Neural cell (in vitro differentiated cells): ENCODE data around the gene COL3A1. TPM values are rescaled to one million over a fixed set of nuclear protein-coding genes. Genes with fewer than 3 reads are reported as not detected.

Experiments
- H2AFZ ChIP-seq: fragments of 200-600, 300-800 bp; sonication (generic), shearing (Covaris generic); 2 replicates; pipeline ENCODE4 v1.6.0; 2014; ENCODE audit warnings: low read depth, mild to moderate bottlenecking, antibody characterized with exemption, low read length, moderate library complexity
- H3F3A ChIP-seq: fragments of 200-600 bp; shearing (Covaris generic); 2 replicates; pipeline ENCODE4 v1.6.1; 2016; ENCODE audit warnings: mild to moderate bottlenecking, moderate library complexity, mixed read lengths, antibody characterized with exemption, low read length; ENCODE audit not compliant: insufficient read depth, poor library complexity, severe bottlenecking
- H3K27ac ChIP-seq: fragments of 200-600, 300-800 bp; sonication (generic), shearing (Covaris generic); 2 replicates; pipeline ENCODE4 v1.5.1; 2014; ENCODE audit warnings: mild to moderate bottlenecking, low read length, moderate library complexity
- H3K27me3 ChIP-seq: fragments of 300-800, 200-600 bp; sonication (generic), shearing (Covaris generic); 2 replicates; pipeline ENCODE4 v1.6.0; 2014; ENCODE audit warnings: mild to moderate bottlenecking, low read depth, low read length, moderate library complexity; ENCODE audit not compliant: insufficient read depth
- H3K36me3 ChIP-seq: fragments of 300-800, 200-600 bp; sonication (generic), shearing (Covaris generic); 2 replicates; pipeline ENCODE4 v1.5.1; 2014; ENCODE audit warnings: mild to moderate bottlenecking, antibody characterized with exemption, low read length, moderate library complexity; ENCODE audit not compliant: insufficient read depth
- H3K4me2 ChIP-seq: fragments of 300-800, 200-600 bp; sonication (generic), shearing (Covaris generic); 2 replicates; pipeline ENCODE4 v1.6.0; 2014; ENCODE audit warnings: mild to moderate bottlenecking, low read length
- H3K4me3 ChIP-seq: fragments of 300-800, 200-600 bp; sonication (generic), shearing (Covaris generic); 2 replicates; pipeline ENCODE4 v1.5.1; 2014; ENCODE audit warnings: mild to moderate bottlenecking, low read length, moderate library complexity
- H3K79me2 ChIP-seq: fragments of 200-600 bp; shearing (Covaris generic); replicated peaks from 2 replicates; pipeline ENCODE4 v1.6.0; 2014; ENCODE audit warnings: mild to moderate bottlenecking, low read length, moderate library complexity; ENCODE audit not compliant: insufficient read depth
- H3K9ac ChIP-seq: fragments of 300-800, 200-600 bp; sonication (generic), shearing (Covaris generic); 2 replicates; pipeline ENCODE4 v1.6.1; 2016; ENCODE audit warnings: mild to moderate bottlenecking, low read length, mixed read lengths
- H3K9me2 ChIP-seq: fragments of 200-600 bp; shearing (Covaris generic); 2 replicates; pipeline ENCODE4 v1.6.1; 2016; ENCODE audit warnings: mild to moderate bottlenecking, low read length, mixed read lengths; ENCODE audit not compliant: insufficient read depth
- H3K9me3 ChIP-seq: fragments of 200-600, 300-800 bp; sonication (generic), shearing (Covaris generic); 2 replicates; pipeline ENCODE4 v1.6.1; 2016; ENCODE audit warnings: mild to moderate bottlenecking, mixed run types, low read length, moderate library complexity, mixed read lengths
- H4K20me1 ChIP-seq: fragments of 200-600 bp; shearing (Covaris generic); 2 replicates; pipeline ENCODE4 v1.6.1; 2016; ENCODE audit warnings: mild to moderate bottlenecking, mixed run types; ENCODE audit not compliant: insufficient read depth
- EP300 ChIP-seq: fragments of 450-650 bp; conservative IDR thresholded peaks from 2 replicates; pipeline ENCODE4 v1.6.1; 2014; ENCODE audit warnings: antibody characterized with exemption, mild to moderate bottlenecking, moderate library complexity; ENCODE audit not compliant: poor library complexity, severe bottlenecking
- EZH2 ChIP-seq: fragments of 200-600, 300-800 bp; shearing (Covaris generic), sonication (generic); IDR thresholded peaks from 2 replicates; pipeline ENCODE4 v1.6.1; 2014; ENCODE audit warnings: antibody characterized with exemption, low read length, borderline replicate concordance, mild to moderate bottlenecking; ENCODE audit not compliant: insufficient read depth, poor library complexity, severe bottlenecking
- MXI1 ChIP-seq: fragments of 450-650 bp; conservative IDR thresholded peaks from 2 replicates; pipeline ENCODE4 v1.6.1; 2014; ENCODE audit warnings: antibody characterized with exemption, mild to moderate bottlenecking; ENCODE audit not compliant: poor library complexity, severe bottlenecking
- POLR2AphosphoS5 ChIP-seq: IDR thresholded peaks from 2 replicates; pipeline ENCODE4 v1.6.1; 2012
- RAD21 ChIP-seq: fragments of 450-650 bp; conservative IDR thresholded peaks from 2 replicates; pipeline ENCODE4 v1.6.1; 2014; ENCODE audit warnings: antibody characterized with exemption, mild to moderate bottlenecking, moderate library complexity
- SMC3 ChIP-seq: fragments of 450-650 bp; conservative IDR thresholded peaks from 2 replicates; pipeline ENCODE4 v1.6.1; 2014; ENCODE audit warnings: antibody characterized with exemption, mild to moderate bottlenecking, moderate library complexity; ENCODE audit not compliant: poor library complexity
- TAF1 ChIP-seq: IDR thresholded peaks from 2 replicates; pipeline ENCODE4 v1.6.1; 2012; ENCODE audit warnings: low read depth
- polyA plus RNA-seq: library from polyadenylated mRNA; depleted of rRNA; stranded (reverse); fragments of >200 nt; gene quantifications from 2 replicates; pipeline ENCODE4 v1.2.3, GENCODE V29; 2014
- TF ChIP-seq, protein P1 (sequence below): fragments of 450-650 bp; IDR thresholded peaks from 2 replicates; pipeline ENCODE4 v1.5.1; 2014; ENCODE audit warnings: antibody characterized with exemption, mild to moderate bottlenecking, moderate library complexity; ENCODE audit not compliant: poor library complexity, severe bottlenecking
- TF ChIP-seq, protein P2 (sequence below): IDR thresholded peaks from 2 replicates; pipeline ENCODE4 v1.6.1; 2012; ENCODE audit warnings: borderline replicate concordance

COL3A1 gene
- polyA plus RNA-seq, 1 donor from 2014 or later, result 1.3 TPM

DNA sequence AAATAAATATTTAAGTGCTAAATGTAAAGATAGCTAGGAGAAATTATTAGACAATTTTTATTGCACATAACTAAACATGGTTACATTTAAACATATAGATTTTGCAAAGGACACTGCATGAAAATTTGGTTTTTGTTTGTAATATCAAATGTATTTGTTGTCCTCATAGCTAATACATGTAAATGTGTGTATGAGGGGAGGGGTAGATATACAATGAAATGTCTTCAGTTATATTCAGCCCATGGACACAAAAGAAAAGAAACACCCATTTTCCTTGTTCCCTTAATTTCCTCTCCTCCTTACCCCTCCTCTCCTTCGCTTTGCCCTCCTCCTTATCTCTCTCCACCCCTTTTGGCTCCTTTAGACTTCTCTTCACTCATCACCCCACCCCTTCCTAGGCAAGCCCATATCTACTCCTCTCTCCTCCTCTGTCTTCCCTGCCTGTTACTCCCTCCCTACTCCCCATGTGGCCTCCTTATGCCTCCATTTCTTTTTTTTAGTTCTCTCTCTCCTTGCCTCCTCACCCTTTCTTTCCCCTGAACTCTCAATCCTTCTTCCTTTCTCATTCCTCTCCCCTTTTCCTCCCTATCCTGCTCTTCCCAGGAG, 1.4 kb downstream of the COL3A1 start:
- no peaks in the 10 kb centered on the region for H3K79me2 ChIP-seq
- H2AFZ ChIP-seq, result no peak overlapping the region
- no peaks in the 10 kb centered on the region for H3K9me2 ChIP-seq
- H3K9ac ChIP-seq, result no peak overlapping the region
- no peak for TF ChIP-seq RAD21
- no peak for TF ChIP-seq EP300
- TF ChIP-seq, protein P1, sequence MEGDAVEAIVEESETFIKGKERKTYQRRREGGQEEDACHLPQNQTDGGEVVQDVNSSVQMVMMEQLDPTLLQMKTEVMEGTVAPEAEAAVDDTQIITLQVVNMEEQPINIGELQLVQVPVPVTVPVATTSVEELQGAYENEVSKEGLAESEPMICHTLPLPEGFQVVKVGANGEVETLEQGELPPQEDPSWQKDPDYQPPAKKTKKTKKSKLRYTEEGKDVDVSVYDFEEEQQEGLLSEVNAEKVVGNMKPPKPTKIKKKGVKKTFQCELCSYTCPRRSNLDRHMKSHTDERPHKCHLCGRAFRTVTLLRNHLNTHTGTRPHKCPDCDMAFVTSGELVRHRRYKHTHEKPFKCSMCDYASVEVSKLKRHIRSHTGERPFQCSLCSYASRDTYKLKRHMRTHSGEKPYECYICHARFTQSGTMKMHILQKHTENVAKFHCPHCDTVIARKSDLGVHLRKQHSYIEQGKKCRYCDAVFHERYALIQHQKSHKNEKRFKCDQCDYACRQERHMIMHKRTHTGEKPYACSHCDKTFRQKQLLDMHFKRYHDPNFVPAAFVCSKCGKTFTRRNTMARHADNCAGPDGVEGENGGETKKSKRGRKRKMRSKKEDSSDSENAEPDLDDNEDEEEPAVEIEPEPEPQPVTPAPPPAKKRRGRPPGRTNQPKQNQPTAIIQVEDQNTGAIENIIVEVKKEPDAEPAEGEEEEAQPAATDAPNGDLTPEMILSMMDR, result no peak
- no peak for TF ChIP-seq MXI1
- no peak for TF ChIP-seq TAF1
- TF ChIP-seq, protein P2, sequence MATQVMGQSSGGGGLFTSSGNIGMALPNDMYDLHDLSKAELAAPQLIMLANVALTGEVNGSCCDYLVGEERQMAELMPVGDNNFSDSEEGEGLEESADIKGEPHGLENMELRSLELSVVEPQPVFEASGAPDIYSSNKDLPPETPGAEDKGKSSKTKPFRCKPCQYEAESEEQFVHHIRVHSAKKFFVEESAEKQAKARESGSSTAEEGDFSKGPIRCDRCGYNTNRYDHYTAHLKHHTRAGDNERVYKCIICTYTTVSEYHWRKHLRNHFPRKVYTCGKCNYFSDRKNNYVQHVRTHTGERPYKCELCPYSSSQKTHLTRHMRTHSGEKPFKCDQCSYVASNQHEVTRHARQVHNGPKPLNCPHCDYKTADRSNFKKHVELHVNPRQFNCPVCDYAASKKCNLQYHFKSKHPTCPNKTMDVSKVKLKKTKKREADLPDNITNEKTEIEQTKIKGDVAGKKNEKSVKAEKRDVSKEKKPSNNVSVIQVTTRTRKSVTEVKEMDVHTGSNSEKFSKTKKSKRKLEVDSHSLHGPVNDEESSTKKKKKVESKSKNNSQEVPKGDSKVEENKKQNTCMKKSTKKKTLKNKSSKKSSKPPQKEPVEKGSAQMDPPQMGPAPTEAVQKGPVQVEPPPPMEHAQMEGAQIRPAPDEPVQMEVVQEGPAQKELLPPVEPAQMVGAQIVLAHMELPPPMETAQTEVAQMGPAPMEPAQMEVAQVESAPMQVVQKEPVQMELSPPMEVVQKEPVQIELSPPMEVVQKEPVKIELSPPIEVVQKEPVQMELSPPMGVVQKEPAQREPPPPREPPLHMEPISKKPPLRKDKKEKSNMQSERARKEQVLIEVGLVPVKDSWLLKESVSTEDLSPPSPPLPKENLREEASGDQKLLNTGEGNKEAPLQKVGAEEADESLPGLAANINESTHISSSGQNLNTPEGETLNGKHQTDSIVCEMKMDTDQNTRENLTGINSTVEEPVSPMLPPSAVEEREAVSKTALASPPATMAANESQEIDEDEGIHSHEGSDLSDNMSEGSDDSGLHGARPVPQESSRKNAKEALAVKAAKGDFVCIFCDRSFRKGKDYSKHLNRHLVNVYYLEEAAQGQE, result no peak
- no peak for TF ChIP-seq SMC3
- TF ChIP-seq POLR2AphosphoS5, result no peak
- no peak for TF ChIP-seq EZH2
- H4K20me1 ChIP-seq, result no peaks in the 10 kb centered on the region
- no peaks in the 10 kb centered on the region for H3K36me3 ChIP-seq
- no peak overlapping the region for H3K4me3 ChIP-seq
- H3K27me3 ChIP-seq, result no peaks in the 10 kb centered on the region
- no peaks in the 10 kb centered on the region for H3K9me3 ChIP-seq
- H3F3A ChIP-seq, result no peaks in the 10 kb centered on the region
- H3K27ac ChIP-seq, result no peak overlapping the region
- H3K4me2 ChIP-seq, result no peak overlapping the region

DNA sequence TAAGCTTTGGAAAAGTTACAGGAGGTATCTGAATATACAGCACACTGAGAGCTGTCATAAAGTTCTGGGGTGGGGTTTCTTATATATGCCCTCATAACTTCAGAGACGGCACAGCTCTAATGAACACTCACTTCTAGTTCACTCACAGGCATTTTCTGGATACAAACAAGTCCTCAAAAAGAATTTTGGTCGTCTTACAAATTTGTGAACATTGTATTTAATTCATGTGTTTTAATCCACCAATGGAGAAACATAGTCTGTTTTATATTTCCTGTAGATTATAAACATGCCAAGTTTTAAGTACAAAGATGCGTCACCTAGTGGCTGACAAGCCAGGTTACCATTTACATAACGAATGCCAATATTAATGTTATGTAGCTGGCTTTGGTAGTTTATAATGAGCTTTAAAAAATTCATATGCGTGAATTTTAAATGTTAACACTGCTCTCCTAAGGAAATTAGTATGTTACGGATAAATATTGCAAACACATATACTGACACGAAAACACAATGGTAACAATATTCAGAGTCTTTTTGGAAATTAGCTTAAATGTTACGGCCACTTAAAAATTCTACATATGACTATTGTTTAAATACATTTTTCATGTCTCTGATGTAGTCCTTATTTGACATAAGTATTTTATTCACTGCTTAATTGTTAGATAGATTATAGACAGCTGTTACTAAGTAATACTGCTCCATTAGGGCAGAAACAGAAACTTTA, 2.5 kb downstream of the COL3A1 start:
- Histone ChIP-seq H3K9ac (no peak overlapping the region), H3K79me2 (no peaks in the 10 kb centered on the region)

More for the DNA sequence above, 2.5 kb downstream of the COL3A1 start:
- H3K36me3 ChIP-seq, result no peaks in the 10 kb centered on the region
- no peaks in the 10 kb centered on the region for H3K9me2 ChIP-seq
- TF ChIP-seq EP300 (no peak), POLR2AphosphoS5 (no peak), TAF1 (no peak), RAD21 (no peak), EZH2 (no peak), SMC3 (no peak), MXI1 (no peak)
- TF ChIP-seq, protein P2, result no peak
- TF ChIP-seq, protein P1, result no peak
- no peaks in the 10 kb centered on the region for H3K27me3 ChIP-seq
- H2AFZ ChIP-seq, result no peak overlapping the region
- H3K4me2 ChIP-seq, result no peak overlapping the region
- no peaks in the 10 kb centered on the region for H4K20me1 ChIP-seq
- no peaks in the 10 kb centered on the region for H3K9me3 ChIP-seq
- H3F3A ChIP-seq, result no peaks in the 10 kb centered on the region
- H3K4me3 ChIP-seq, result no peak overlapping the region
- no peak overlapping the region for H3K27ac ChIP-seq
